Loucy (cell line): ENCODE measurements around the gene CD19.

Experiments used
- CTCF ChIP-seq: fragments of 200-600 bp; sonication (generic); conservative IDR thresholded peaks from 2 replicates; pipeline ENCODE4 v1.5.1; 2014; ENCODE audit warnings: mild to moderate bottlenecking, antibody characterized with exemption, low read length
- EZH2phosphoT487 ChIP-seq: fragments of 200-600 bp; IDR thresholded peaks from 2 replicates; pipeline ENCODE4 v1.6.1; 2018; ENCODE audit warnings: antibody characterized with exemption, mild to moderate bottlenecking, moderate library complexity, borderline replicate concordance

GRCh38 chr16:28905229-28905754 lies 26.5 kb upstream of the CD19 start:
- TF ChIP-seq CTCF, result no peak
- no peak for TF ChIP-seq EZH2phosphoT487
